22Rv1 (cell line): ENCODE results near the gene USP5.

ENCODE experiments used
- H3K27ac ChIP-seq: fragments of 450-650 bp; 2 replicates; pipeline ENCODE4 v1.5.1; 2017
- CTCF ChIP-seq: fragments of 450-650 bp; IDR thresholded peaks from 2 replicates; pipeline ENCODE4 v1.5.1; 2017; ENCODE audit warnings: mild to moderate bottlenecking
- ZFX ChIP-seq: fragments of 450-650 bp; IDR thresholded peaks from 2 replicates; pipeline ENCODE4 v1.6.1; 2017; ENCODE audit warnings: antibody characterized with exemption, borderline replicate concordance

USP5 gene

DNA sequence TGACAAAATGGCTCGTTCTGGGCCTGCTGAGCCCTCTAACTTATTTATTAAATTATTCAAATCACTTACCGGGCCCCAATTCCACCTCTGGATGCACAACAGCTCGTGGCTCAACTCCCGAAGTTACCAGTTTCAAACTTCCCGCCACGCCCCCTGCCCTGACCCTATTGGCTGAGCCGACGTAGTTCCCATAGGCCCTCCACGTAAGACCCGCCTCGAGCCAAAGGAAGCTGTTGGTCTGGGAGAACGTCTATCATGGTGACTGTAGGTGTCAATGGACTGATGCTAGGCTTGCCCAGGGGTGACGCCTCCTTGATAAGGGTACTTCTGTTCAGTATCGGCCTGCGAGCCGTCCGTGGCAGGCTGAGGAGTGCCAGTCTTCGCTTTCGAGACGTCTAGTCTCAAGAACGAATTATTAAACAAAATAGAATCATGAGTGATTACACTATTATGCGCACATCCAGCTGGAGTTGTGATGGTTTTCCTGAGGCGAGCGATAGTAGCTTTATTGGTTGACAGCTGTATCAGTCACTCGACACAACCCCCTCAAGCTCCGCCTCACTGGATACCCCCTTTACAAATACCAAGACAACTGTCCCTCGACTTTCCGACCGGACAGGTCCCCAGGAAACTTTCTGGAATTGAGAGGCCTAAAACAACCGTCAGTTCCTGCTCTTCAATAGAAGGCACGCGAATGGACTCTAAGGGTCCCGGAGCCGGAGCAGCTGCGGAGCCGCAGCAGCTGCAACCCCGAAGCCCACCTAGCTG is 613 bp upstream of the USP5 start, which contains the start of gene CDCA3:
CDCA3 (minus strand) TSS at position 134 of the 768 bp plus-strand sequence. CDS start 334 bp downstream, outside the sequence.
- peak within 1 kb of the TSS; percentile 99 for H3K27ac ChIP-seq
- no peak for TF ChIP-seq ZFX
- TF ChIP-seq CTCF = no peak

- TF ChIP-seq ZFX (no peak), CTCF (no peak)
- peak overlapping the region; percentile 99 for H3K27ac ChIP-seq
These were observed 853 bp downstream of the USP5 start for GRCh38 chr12:6852651-6853354.

GRCh38 chr12:6853626-6854025 is 1.7 kb downstream of the USP5 start:
- H3K27ac ChIP-seq = peak overlapping the region; percentile 99

DNA sequence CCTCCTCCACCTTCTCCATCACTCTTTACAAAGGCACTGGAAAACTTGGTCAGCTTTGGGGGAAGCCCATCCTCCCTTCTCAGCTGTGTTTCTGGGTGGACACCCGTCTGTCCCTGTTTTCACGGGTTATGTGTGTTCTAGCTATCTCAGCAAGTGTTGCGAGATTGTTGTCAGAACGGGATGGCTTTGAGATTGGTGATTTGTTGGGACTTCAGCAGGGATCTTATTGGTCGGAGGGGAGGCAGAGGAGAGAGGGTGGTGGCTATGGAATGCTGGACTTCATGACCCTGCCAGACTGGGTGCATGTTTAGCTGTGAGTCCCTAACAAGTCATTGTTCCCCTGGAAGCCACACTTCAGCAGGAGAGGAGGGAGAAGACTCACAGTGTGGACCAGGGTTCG is 2.1 kb downstream of the USP5 start:
- no peak for TF ChIP-seq CTCF
- TF ChIP-seq ZFX = no peak
- H3K27ac ChIP-seq = peak overlapping the region; percentile 99; the same call in 1 of the 2 replicates

More at GRCh38 chr12:6853626-6854025, 1.7 kb downstream of the USP5 start:
- no peak for TF ChIP-seq CTCF
- no peak for TF ChIP-seq ZFX

DNA sequence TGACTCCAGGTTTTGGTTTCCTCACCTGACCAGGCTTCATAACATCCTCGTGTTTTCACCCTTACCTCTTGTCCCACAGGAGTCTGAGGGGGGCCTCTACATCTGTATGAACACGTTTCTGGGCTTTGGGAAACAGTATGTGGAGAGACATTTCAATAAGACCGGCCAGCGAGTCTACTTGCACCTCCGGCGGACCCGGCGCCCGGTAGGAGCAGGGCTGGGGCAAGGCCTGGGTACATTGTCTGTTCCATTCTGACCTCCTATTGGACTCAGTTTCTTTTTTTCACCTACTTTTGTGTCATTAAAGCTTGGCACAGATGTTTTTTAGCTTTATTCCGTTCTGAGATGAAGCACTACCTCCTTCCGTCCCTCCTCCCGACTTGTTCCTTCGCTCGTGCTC is 3.4 kb downstream of the USP5 start:
- H3K27ac ChIP-seq = no peak overlapping the region
- TF ChIP-seq CTCF (no peak), ZFX (no peak)

GRCh38 chr12:6858799-6859198 is 6.8 kb downstream of the USP5 start:
- TF ChIP-seq ZFX = no peak
- no peak for TF ChIP-seq CTCF
- H3K27ac ChIP-seq = no peak overlapping the region

- no peak overlapping the region for H3K27ac ChIP-seq
- TF ChIP-seq ZFX (no peak), CTCF (no peak)
These were observed 8.2 kb downstream of the USP5 start for GRCh38 chr12:6860116-6860515.
